Aorta (tissue), 5 donors: ENCODE measurements around the gene GPR21. TPM values are rescaled to one million over a fixed set of nuclear protein-coding genes. Genes with fewer than 3 reads are reported as not detected.

ENCODE experiments used
- ATAC-seq: fragments of 200-7000 bp; cut with Tn5 transposase; one replicate; pipeline ENCODE4 v1.9.1; 2022; ENCODE audit warnings: moderate library complexity; ENCODE audit not compliant: low FRiP score
- DNase-seq, 2 donors: peaks; one replicate each; pipeline ENCODE4 v3.0.0-alpha.2; 2020
- H3K27ac ChIP-seq, 2 donors: one replicate each; pipeline ENCODE4 v1.5.1; 2013; ENCODE audit warnings: low read length in 2 of 2, mild to moderate bottlenecking in 2 of 2, moderate library complexity in 2 of 2, control low read depth in 1 of 2, inconsistent platforms in 1 of 2, low read depth in 1 of 2
- H3K27me3 ChIP-seq, 2 donors: one replicate each; pipeline ENCODE4 v1.6.1; 2013; ENCODE audit warnings: control low read depth in 1 of 2, low read length in 1 of 2, mild to moderate bottlenecking in 1 of 2, moderate library complexity in 1 of 2; ENCODE audit not compliant: insufficient read depth in 2 of 2, control insufficient read depth in 1 of 2
- H3K36me3 ChIP-seq, 2 donors: one replicate each; pipeline ENCODE4 v1.6.1; 2013; ENCODE audit warnings: control low read depth in 1 of 2, low read length in 1 of 2, mild to moderate bottlenecking in 1 of 2; ENCODE audit not compliant: insufficient read depth in 2 of 2, control insufficient read depth in 1 of 2
- H3K4me1 ChIP-seq, 2 donors: one replicate each; pipeline ENCODE4 v1.6.1; 2013; ENCODE audit warnings: low read length in 2 of 2, control low read depth in 1 of 2, mild to moderate bottlenecking in 1 of 2, moderate library complexity in 1 of 2; ENCODE audit not compliant: insufficient read depth in 2 of 2, control insufficient read depth in 1 of 2
- H3K4me3 ChIP-seq, 2 donors: one replicate each; pipeline ENCODE4 v1.5.1; 2013; ENCODE audit warnings: low read length in 2 of 2, control low read depth in 1 of 2, mild to moderate bottlenecking in 1 of 2
- H3K9me3 ChIP-seq: one replicate; pipeline ENCODE4 v1.6.1; 2013; ENCODE audit warnings: mild to moderate bottlenecking, low read length; ENCODE audit not compliant: control insufficient read depth
- WGBS, 2 donors: extraction: QIAGEN DNeasy Blood & Tissue Kit; methylation state at CpG; one replicate each; pipeline ENCODE4 v1.1.7; 2013; 5-methylcytosine and 5-hydroxymethylcytosine counted together
- intact Hi-C, 2 donors: fragments of 100-400 bp; cut with DNase I; formaldehyde crosslinking; loops; one replicate each; pipeline versions ENCODE4 v1.14.2 to v1.15.0; 2022
- long read RNA-seq, 2 donors: library from polyadenylated mRNA; unstranded; transcript quantifications; one replicate each; pipeline ENCODE4 v2.0.0, GENCODE V29; 2020 to 2021
- polyA plus RNA-seq, 2 donors: library from polyadenylated mRNA; stranded (reverse); fragments of 200-250 nt; gene quantifications; one replicate each; pipeline ENCODE4 v1.2.3, GENCODE V29; 2013
- total RNA-seq, 2 donors: library from RNA; stranded (reverse); fragmentation: NEBNext Ultra II Directional; extraction: Animal tissue kit (Norgen Biotek cat#: 25700); gene quantifications; one replicate each; pipeline ENCODE4 v1.2.1, GENCODE V29; 2021
- donor health status: healthy with polysubstance abuse.
- donor health status: Bipolar disorder and iron deficiency.
- donor health status: DM: no; HTN: no; CAD: no.
- donor health status: DM: no; HTN: no; CAD: no.
- donor health status: DM: yes; HTN: yes; CAD: no.

GPR21 gene, protein sequence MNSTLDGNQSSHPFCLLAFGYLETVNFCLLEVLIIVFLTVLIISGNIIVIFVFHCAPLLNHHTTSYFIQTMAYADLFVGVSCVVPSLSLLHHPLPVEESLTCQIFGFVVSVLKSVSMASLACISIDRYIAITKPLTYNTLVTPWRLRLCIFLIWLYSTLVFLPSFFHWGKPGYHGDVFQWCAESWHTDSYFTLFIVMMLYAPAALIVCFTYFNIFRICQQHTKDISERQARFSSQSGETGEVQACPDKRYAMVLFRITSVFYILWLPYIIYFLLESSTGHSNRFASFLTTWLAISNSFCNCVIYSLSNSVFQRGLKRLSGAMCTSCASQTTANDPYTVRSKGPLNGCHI
- total RNA-seq, result 10 to 100 TPM in 1 of 2 donors, 1 to 10 TPM in 1; 8.8 to 13.9 TPM
- polyA plus RNA-seq, result 1 to 10 TPM in 1 of 2 donors, under 1 TPM in 1; 0.50 to 3.8 TPM
- long read RNA-seq, donor 1, result 0 reads
- long read RNA-seq, donor 2, result 0 reads

DNA sequence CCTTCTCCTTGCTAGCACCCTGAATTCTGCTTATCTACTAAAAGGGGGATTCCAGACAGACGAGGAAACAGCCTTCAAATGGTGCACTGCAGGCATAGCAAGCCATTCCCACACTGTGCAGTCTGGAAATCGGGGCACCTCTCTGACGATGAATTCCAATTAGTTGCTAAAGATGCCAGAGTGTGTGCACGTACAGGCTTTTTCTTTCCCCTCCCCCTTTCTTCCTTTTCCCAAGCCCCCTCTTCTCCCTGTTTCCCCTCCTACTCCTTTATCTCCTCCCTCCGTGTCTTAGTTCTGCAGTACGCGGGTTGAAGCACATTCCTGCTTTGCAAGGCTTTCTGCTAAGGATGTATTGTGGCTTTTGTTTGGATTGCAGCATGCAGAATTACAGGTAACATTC, at the start of gene GPR21:
Gene GPR21, plus strand, starts transcription at position 316 of the 400 bp plus-strand sequence. CDS start 900 bp downstream, outside the sequence.
- ATAC-seq (peak; percentile 37), DNase-seq (no peak)
- no peaks in the 10 kb centered on the region for H3K9me3 ChIP-seq
- intact Hi-C loops, result no loop called here
- H3K27ac ChIP-seq, result peak within 1 kb of the TSS; percentile 51 to 82
- H3K4me3 ChIP-seq, result peak within 1 kb of the TSS; percentile 53 to 63
- peaks cover 0 to 1% of the 10 kb centered on the region in 2 donors for H3K4me1 ChIP-seq
- H3K36me3 ChIP-seq, result peaks cover 0 to 4% of the 10 kb centered on the region in 2 donors
- 1 to 4% methylated on average over 7 of the region's 7 CpGs for whole genome bisulfite sequencing, 2 donors
- H3K27me3 ChIP-seq, result no peaks in the 10 kb centered on the region

DNA sequence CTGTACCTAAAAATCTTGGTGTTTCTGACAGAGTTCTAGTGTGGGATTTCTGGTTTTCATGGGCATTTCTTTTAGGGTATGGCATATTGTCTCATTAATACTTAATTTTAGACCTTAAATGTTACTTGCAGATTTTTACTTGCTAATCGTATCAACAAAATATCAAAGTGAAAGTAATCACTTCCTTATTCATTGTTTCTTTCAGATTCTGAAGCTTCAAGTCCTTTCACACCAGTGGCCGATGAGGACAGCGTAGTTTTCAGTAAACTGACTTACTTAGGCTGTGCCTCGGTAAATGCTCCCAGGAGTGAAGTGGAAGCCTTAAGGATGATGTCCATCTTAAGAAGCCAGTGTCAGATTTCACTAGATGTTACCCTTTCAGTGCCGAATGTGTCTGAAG, 47.5 kb upstream of the GPR21 start:
- peaks cover 0 to 3% of the 10 kb centered on the region in 2 donors for H3K36me3 ChIP-seq
- H3K4me1 ChIP-seq, result peaks cover 0 to 1% of the 10 kb centered on the region in 2 donors
- no peak overlapping the region for H3K4me3 ChIP-seq
- DNase-seq, result no peak
- no peak overlapping the region for H3K27ac ChIP-seq
- intact Hi-C loops, result no loop called here
- ATAC-seq, result no peak
- H3K27me3 ChIP-seq, result no peaks in the 10 kb centered on the region
- no peaks in the 10 kb centered on the region for H3K9me3 ChIP-seq
- 58 to 60% methylated on average over 5 of the region's 5 CpGs for WGBS, 2 donors

DNA sequence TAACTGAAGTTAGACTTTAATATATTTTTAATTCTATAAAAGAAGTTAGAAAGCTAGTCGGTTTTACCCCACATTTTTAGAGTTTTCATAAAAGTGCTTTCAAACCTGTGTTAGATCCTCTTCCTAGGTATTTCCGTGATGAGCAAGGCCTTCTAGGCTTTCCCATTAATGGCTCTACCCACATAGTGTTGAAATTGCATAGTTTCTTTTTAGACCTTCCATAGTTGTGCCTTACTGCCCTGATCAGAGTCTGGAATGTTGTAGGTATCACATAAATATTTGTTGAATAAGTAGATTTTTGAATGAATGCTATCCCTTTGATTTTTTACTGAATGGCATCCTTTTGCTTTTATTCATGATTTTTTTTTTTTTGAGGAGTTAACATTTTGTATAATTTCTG, 45.3 kb upstream of the GPR21 start:
- Histone ChIP-seq H3K9me3 (no peaks in the 10 kb centered on the region), H3K4me3 (no peak overlapping the region), H3K36me3 (peaks cover 0 to 3% of the 10 kb centered on the region in 2 donors), H3K4me1 (peaks cover 0 to 1% of the 10 kb centered on the region in 2 donors), H3K27ac (no peak overlapping the region), H3K27me3 (no peaks in the 10 kb centered on the region)
- DNase-seq, result no peak
- 81 to 83% methylated on average over 2 of the region's 2 CpGs for WGBS, 2 donors
- intact Hi-C loops, result no loop called here
- ATAC-seq, result no peak

DNA sequence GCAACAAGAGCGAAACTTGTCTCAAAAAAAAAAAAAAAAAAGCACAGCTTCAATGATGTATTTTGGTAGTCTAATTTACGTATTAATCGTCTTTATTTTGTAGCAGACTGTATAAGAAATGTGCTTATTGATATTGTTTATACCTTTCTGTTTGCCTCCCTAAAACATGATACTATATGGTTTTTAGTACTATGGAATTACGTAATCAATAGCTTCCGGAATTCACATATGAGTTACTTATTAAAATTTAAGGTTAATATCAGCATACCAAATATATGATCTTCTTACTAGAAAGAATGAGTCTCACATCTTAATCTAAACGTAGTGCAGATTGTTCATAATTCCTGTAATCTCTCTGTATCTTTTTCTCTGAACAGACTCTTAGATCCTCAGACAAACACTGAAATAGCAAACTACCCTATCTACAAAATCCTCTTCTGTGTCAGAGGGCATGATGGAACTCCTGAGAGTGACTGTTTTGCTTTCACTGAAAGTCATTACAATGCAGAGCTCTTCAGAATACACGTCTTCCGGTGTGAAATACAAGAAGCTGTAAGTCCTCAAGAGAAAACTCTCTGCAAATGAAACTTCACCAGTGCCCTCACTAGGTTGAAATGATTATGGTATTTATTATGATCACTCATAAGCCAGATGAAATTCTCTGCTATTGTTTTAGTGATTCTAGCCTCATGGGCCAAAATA, 44.4 kb upstream of the GPR21 start:
- H3K27ac ChIP-seq, result no peak overlapping the region
- no peak for ATAC-seq
- H3K27me3 ChIP-seq, result no peaks in the 10 kb centered on the region
- no peak for DNase-seq
- 76% methylated on average over 8 of the region's 8 CpGs for WGBS, 2 donors
- H3K36me3 ChIP-seq, result peaks cover 0 to 3% of the 10 kb centered on the region in 2 donors
- no peak overlapping the region for H3K4me3 ChIP-seq
- H3K4me1 ChIP-seq, result peaks cover 0 to 1% of the 10 kb centered on the region in 2 donors
- no peaks in the 10 kb centered on the region for H3K9me3 ChIP-seq
- intact Hi-C loops, result no loop called here

DNA sequence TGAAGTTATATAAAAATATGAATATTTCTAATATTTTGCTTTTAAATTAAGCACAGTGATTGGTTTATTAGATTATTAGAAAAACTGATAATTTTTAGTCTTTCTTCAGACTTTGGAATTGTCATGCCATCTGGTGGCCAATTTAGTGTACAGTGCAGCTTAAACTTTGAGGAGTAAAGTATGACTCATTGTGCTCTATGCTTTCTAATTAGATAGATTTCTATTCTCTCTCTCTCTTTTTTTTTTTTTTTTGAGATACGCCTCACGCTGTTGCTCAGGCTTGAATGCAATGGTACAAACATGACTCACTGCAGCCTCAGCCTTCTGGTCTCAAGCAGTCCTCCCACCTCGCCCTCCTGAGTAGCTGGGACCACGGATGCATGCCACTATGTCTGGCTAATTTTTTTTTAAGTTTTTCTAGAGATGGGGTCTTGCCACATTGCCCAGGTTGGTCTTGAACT, 42.1 kb upstream of the GPR21 start:
- Histone ChIP-seq H3K36me3 (peaks cover 0 to 2% of the 10 kb centered on the region in 2 donors), H3K4me1 (no peaks in the 10 kb centered on the region), H3K4me3 (no peak overlapping the region), H3K9me3 (no peaks in the 10 kb centered on the region), H3K27ac (peak overlapping the region in 1 of 2 donors; percentile 48), H3K27me3 (no peaks in the 10 kb centered on the region)
- DNase-seq (peak in 1 of 2 donors; percentile 51), ATAC-seq (peak; percentile 83)
- 27 to 30% methylated on average over 4 of the region's 4 CpGs for WGBS, 2 donors
- intact Hi-C loops, result loop anchor here in 1 of 2 donors (5.0 kb wide), 1 partner anchor 84 kb away; the partner anchor contains the start of gene RC3H2

DNA sequence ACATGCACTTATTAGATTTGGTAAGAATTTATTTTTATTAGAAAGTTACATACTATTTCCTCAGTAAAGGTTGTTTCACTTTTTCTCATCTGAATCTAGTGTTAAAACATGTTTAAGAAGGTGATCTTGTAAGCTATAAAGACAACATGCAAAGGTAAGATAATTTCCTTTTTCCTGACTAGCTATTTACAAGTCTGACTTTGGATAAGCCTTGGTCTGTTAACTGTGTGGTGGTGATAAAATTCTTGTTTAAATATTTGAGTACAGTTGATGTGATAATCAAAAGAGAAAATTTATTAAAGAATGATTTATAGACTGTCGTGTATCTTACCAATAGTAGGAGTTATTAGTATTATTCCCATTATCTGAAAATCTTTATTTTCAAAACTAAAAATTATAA, 36.9 kb upstream of the GPR21 start:
- intact Hi-C loops, result no loop called here
- Histone ChIP-seq H3K9me3 (no peaks in the 10 kb centered on the region), H3K4me1 (no peaks in the 10 kb centered on the region), H3K4me3 (no peak overlapping the region), H3K27me3 (no peaks in the 10 kb centered on the region), H3K36me3 (no peaks in the 10 kb centered on the region), H3K27ac (no peak overlapping the region)
- DNase-seq (no peak), ATAC-seq (no peak)
- WGBS, 2 donors, result 90 to 91% methylated on average over 1 of the region's 1 CpG

DNA sequence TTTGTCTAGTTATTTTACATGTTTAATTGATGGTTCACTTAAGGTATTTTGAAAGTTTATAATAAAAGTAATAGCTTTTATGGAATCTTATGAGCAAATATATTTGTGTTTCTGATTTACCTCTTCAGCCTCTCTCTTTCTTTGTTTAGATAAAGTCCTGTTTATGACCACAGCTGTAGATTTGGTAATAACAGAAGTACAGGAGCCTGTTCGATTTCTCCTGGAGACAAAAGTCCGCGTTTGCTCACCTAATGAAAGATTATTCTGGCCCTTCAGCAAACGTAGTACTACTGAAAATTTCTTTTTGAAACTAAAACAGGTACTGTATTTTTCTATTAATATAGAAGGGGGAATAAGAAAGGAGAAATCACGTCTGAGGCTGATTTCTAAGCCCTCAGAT, 35.0 kb upstream of the GPR21 start:
- Histone ChIP-seq H3K9me3 (no peaks in the 10 kb centered on the region), H3K4me3 (no peak overlapping the region), H3K4me1 (no peaks in the 10 kb centered on the region), H3K27me3 (no peaks in the 10 kb centered on the region), H3K27ac (no peak overlapping the region), H3K36me3 (no peaks in the 10 kb centered on the region)
- ATAC-seq (no peak), DNase-seq (no peak)
- intact Hi-C loops, result no loop called here
- 71 to 78% methylated on average over 5 of the region's 5 CpGs for WGBS, 2 donors

DNA sequence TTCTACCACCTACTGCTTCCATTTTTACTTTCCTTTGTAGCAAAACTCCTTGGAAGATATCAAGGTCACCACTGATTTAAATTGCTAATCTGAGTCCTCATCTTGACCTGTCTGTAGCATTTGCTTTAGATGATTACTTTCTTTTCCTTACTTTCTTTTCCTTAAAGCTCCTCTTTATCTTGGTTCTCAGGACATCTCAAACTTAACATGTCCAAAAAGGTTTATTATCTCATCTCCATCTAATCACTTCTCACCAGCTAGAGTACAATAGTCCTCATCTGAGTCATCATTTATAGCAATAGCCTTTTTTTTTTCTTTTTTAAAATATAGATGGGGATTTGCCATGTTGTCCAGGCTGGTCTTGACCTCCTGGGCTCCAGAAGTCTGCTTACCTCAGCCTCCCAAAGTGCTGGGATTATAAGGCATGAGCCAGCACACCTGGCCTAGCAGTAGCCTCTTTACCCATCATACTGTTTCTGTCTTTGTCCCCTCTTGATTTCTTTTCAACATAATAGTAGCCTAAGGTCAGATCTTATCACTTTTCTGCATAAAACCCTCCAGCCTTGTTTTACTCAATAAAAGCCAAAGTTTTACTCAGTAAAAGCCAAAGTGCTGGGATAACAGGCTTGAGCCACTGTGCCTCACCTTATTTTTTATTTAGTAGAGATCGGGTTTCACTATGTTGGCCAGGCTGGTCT, 32.9 kb upstream of the GPR21 start:
- no peak for ATAC-seq
- H3K4me3 ChIP-seq, result no peak overlapping the region
- no peaks in the 10 kb centered on the region for H3K27me3 ChIP-seq
- intact Hi-C loops, result no loop called here
- WGBS, 2 donors, result 96 to 100% methylated on average over 1 of the region's 1 CpG
- H3K27ac ChIP-seq, result peak overlapping the region in 1 of 2 donors; percentile 36
- no peak for DNase-seq
- no peaks in the 10 kb centered on the region for H3K4me1 ChIP-seq
- no peaks in the 10 kb centered on the region for H3K36me3 ChIP-seq
- no peaks in the 10 kb centered on the region for H3K9me3 ChIP-seq
